GM11168 (cell line): Measurements from ENCODE around the gene ELMO1.

Source experiments
- in situ Hi-C: fragments of 300-500 bp; cut with MboI; formaldehyde crosslinking; loops from one replicate; pipeline ENCODE4 v1.12.0; 2022; ENCODE audit warnings: low sequenced_read_pairs; ENCODE audit not compliant: unreplicated experiment

The ELMO1 gene

GRCh38 chr7:36896956-36897590 lies 551.6 kb downstream of the ELMO1 start:
- in situ Hi-C loops = no loop called here

DNA sequence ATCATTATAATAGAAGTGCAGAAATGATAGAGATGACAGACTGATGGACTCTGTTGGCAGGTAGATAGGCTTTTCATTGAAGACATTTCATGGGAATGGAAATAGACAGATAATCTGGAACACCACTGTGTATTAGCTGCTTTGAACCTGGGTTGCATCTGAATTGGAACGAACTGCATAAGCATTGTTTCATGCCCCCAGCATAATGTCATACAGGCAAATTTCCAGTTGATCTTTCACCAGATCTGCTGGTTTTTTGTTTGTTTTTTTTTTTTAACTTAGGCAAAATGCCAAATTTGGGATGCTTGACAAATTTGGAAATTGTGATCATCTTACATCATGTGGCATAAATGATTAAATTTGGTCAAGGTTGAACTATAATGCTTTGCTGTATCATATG lies 552.2 kb downstream of the ELMO1 start:
- in situ Hi-C loops = no loop called here

GRCh38 chr7:36895192-36895591 lies 553.5 kb downstream of the ELMO1 start:
- in situ Hi-C loops = no loop called here

- in situ Hi-C loops = no loop called here
These were observed 554.5 kb downstream of the ELMO1 start for GRCh38 chr7:36894190-36894589.

- in situ Hi-C loops = no loop called here
These were observed 559.5 kb downstream of the ELMO1 start for GRCh38 chr7:36889182-36889581.

GRCh38 chr7:36887969-36888368 lies 560.7 kb downstream of the ELMO1 start:
- in situ Hi-C loops = no loop called here

- in situ Hi-C loops = no loop called here
These were observed 561.4 kb downstream of the ELMO1 start for GRCh38 chr7:36887233-36887632.

DNA sequence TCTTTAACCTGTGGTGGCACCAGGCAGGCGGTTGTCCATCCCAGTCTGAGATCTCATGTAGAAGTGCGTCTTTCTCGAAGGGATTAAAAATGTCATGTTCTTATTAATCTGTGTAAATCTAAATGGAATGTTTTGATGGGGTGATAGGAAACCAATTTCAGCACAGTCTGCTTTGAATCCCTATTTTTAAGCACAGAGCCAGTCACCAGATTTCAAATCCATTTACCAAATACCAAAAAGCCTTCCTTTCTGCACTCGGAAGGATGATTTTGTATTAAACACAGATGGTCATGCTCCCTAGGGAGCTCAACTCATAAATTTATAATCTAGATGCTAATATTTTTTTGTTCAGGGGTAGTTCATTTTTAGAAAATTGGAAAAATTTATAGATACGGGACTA lies 563.8 kb downstream of the ELMO1 start:
- in situ Hi-C loops = no loop called here

DNA sequence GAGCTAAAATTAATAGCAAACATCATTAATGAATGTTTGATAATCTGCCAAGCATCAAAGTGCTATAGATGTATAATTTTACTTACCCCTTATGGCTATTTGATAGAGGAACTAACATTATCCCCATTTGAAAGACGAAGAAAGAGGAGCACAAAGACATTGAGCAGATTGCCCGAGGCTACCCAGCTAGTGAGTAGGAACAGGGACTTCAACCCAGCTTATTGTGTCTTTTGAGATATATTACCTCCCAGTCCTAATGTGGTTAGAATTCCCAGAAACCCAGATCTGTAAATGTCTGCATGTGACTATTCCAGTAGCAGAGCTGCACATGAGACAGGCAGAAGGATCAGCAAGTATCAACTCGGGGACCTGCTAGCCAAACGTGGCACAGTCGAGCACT lies 564.3 kb downstream of the ELMO1 start:
- in situ Hi-C loops = no loop called here

GRCh38 chr7:36881233-36881874 lies 567.3 kb downstream of the ELMO1 start:
- in situ Hi-C loops = no loop called here

- in situ Hi-C loops = no loop called here
These were observed 568.6 kb downstream of the ELMO1 start for GRCh38 chr7:36880108-36880507.

DNA sequence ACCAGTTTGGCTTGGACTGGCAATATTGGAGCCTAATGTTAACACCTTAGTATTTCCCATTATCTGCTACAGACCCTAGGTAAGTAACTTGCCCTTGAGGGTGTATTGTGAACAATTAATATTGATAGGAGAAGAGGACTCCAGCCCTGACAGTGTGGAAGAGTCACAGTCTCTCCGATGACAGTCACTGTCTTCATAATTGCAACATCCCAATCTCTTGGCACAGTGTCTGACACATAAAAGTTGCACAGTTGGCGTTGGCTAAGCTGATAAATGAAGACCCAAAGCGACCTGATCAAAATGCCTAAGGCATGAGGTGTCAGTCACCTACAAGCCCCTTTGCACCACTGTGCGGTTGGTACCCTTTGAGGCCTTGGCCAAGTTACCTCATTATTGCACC lies 569.6 kb downstream of the ELMO1 start:
- in situ Hi-C loops = no loop called here

DNA sequence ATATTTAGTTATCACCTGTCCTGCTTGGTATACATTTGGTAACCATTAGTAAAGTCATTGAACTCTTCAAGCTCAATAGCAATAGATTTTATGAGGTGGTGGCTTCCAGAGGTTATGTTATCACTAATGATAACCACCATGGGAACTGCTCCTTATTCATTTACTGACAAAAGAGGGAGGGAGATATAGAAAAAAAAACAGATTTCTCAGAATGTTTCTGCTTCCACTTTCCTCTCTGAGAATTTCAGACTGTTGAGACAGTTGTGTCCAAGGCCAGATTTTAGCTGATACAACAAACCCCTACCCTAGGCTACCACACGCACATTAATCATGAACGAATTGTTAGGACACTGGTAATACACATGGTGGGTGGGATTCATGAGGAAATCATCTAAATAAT lies 570.4 kb downstream of the ELMO1 start:
- in situ Hi-C loops = no loop called here

GRCh38 chr7:36875794-36876193 lies 572.9 kb downstream of the ELMO1 start:
- in situ Hi-C loops = no loop called here

GRCh38 chr7:36874041-36874440 lies 574.6 kb downstream of the ELMO1 start:
- in situ Hi-C loops = no loop called here

GRCh38 chr7:36871863-36872262 lies 576.8 kb downstream of the ELMO1 start:
- in situ Hi-C loops = no loop called here

DNA sequence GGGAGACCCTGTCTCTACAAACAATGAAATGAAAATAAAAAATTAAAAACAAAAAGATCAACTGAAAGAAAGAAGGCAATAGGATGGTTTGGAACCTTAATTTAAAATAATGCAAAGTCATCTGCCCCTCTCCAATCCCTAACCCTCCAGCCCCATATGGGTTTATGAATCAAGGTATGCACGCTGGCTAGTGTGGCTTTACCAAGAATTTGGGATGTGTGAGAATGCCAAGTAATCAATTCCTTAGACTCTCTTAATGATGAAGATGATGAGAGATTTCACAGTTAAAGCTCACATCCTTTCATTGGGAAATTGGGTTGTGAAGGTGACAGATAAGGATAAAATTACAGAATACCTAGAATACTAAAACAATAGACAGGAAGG lies 577.3 kb downstream of the ELMO1 start:
- in situ Hi-C loops = no loop called here

GRCh38 chr7:36870625-36871354 lies 577.9 kb downstream of the ELMO1 start:
- in situ Hi-C loops = no loop called here

DNA sequence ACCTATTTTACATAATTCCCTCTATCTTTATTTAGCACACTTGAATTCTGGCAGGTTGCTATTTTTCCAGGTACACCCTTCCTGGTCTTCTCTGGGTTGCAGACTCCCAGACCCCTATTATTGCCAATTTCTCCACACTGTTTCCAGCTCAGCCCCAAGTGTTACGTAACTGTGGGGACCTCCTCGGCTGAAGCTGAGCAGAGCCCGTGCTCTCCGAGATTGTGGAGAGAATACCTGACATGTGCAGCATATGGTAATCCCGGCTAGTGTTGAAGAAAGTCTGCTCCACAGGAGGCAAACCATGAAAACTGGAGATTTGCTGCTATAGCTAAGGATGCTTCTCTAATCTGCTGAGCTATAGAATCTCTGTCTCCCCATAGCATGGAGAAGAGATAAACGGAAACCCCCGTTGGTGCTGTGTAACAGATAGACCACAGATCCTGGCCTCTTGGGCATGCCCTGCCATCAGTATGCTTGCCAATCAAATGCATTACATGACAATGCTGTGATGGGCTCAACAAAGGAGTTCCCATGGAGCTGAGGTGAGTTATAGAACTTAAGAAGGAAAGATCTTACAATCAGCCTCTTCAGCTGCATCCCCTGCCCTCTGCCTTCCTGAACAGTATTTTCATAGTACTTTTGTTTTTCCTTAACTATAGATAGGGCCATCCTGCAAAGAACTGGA lies 579.8 kb downstream of the ELMO1 start:
- in situ Hi-C loops = no loop called here

DNA sequence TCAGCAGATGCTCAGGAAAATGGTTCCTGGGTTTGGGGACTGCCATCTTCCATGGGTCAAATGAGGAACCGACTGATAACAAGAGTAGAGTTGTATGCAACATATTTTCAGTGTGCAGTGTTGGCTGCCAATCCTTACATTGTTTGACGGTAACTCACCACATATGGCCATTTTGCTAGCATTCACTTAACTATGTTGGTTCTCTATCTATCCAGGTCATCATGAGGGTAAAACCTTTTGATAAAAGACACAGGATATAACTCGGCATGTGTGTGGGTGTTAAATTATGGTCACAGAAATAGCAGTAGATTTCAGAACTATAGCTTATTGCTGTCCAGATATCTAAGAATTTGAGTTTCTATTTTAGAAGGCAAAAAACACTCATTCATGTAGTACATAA lies 583.6 kb downstream of the ELMO1 start:
- in situ Hi-C loops = no loop called here
